Activated T-helper 9 cell treated with anti-CD3 and anti-CD28 coated beads, Interleukin-2, amount 50 U/mL, for 16 hours (primary cell): Measurements from ENCODE around the gene CLDN9.

Experiments
- DNase-seq: peaks from one replicate; pipeline ENCODE4 v3.0.0-alpha.2; 2020; ENCODE audit warnings: low read depth

Gene CLDN9

GRCh38 chr16:3019594-3020246 is 7.0 kb downstream of the CLDN9 start:
- DNase-seq = no peak

DNA sequence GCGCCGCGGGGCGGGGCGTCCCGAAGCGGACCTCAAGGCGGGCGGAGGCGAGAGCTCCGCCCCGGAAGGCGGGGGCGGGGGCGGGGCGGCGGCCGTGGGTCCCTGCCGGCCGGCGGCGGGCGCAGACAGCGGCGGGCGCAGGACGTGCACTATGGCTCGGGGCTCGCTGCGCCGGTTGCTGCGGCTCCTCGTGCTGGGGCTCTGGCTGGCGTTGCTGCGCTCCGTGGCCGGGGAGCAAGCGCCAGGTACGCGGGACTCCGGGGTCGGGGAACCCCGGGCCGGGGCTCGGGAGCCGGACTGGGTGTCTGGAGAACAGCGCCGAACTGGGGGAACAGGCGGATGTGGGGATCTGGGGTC is 7.5 kb downstream of the CLDN9 start, which contains the start of gene TNFRSF12A:
TNFRSF12A (plus strand) TSS at position 122 of the 357 bp plus-strand sequence; CDS start at position 152, 30 bp downstream.
- DNase-seq = peak; percentile 59

DNA sequence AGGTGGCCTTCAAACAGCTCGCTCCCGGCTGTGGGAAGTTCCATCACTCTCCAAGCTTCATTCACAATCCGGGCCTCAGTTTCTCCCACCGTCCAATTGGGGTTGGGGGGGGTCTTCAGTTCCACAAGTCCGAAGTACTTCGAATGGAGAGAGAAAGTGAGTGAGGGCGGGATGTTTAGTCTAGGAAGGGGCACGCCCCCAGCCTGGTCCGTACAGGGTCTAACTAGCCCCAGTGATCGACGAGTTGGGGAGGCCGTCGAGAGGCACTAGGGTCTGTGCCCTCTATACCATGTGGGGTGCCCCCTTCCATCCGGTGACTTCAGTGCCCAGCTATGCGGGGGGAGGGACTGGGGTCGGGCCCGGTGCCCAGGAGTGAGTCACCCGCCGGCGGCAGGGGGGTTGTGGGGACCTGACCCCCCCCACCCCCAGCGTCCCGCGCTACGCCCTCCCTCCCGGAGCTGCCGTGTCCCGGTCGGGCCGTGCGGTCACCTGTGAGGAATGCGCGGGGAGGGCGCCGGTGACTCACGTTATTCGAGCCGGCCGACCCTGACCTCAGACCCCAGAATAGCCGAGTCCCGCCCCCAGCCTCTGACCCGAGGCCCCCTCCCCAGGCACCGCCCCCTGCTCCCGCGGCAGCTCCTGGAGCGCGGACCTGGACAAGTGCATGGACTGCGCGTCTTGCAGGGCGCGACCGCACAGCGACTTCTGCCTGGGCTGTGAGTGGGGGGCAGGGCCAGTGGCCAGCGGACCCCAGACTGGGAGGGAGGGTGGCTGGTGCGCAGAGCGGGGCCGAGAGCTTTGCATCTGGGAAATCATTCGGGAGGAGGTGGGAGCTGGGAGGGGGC is 8.1 kb downstream of the CLDN9 start:
- peak; percentile 63 for DNase-seq

- peak; percentile 76 for DNase-seq
Observed at GRCh38 chr16:3021449-3022207, 8.9 kb downstream of the CLDN9 start.

DNA sequence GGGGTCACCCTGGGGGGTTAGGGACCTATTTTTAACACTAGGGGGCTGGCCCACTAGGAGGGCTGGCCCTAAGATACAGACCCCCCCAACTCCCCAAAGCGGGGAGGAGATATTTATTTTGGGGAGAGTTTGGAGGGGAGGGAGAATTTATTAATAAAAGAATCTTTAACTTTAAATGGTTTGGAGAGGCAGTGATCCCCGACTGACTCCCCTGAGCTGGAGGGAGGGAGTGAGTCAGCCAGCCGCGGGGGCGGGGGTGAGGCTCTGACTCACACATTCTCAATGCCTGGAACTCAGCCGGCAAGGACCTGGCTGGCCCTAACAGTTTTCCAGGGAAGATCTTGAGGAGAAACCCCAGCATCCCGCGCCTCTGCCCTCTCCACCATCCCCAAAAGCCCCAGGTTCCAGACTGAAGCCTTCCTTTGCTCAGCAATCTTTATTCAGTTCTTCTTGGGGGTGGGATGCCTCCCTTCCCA is 9.5 kb downstream of the CLDN9 start:
- DNase-seq = peak; percentile 89

GRCh38 chr16:3022684-3023414 is 10.1 kb downstream of the CLDN9 start:
- DNase-seq = no peak

DNA sequence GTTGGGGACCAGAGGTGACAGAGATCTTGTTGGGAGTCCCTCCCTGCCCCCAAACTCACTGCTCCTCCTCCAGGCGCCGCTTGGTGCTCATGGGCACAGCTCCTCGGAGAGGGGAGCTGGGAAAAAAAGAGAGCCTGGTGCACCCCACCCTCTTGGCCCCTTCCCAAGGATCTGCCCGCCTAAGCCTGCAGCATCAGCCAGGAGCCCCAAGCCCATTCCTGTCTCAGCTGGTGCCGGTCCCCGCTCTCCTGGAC is 10.6 kb downstream of the CLDN9 start:
- no peak for DNase-seq

DNA sequence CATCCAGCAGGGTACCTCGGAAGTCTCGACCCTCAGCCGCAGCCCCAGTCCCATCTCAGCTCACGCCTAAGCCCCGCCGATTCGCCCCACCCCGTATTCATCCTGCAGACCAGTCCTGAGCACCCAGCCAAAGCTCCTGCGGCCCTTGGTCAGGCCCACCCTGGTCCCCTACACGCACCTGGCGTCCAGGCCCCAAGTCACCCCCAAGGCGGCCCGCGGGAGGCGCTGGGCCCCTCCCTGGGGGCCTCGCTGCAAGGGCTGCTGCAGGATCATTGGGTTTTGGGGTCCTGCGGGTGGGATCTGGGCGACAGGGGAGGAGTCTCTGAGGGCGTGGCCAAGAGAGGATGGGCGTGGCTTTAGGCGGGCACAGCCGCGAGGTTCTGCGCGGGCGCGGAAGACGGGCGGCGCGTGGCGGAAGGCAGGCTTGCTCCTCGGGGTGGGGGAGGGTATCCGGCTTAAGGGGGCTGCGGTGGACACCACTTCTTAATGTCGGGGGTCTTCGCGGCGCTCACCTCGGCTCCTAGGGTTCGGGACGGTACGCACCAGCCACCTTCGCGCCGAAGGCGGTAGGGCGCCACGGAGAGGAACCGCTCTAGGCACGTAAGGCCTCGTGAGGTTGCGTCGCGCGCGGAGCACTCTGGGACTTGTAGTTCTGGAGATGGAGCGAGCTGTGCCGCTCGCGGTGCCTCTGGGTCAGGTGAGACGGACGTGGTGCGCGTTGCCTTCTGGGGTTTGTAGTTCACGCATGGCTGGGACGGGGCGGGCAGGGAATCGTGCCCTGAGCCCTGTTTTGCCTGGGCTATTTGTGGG is 11.2 kb downstream of the CLDN9 start, which contains the start of the genes HCFC1R1 and THOC6:
HCFC1R1 (minus strand) TSS at position 274 of the 810 bp plus-strand sequence; CDS start at position 273, 1 bp downstream.
THOC6 (plus strand) TSS at position 367 of the 810 bp plus-strand sequence; CDS start at position 659, 292 bp downstream.
- peak; percentile 93 for DNase-seq

DNA sequence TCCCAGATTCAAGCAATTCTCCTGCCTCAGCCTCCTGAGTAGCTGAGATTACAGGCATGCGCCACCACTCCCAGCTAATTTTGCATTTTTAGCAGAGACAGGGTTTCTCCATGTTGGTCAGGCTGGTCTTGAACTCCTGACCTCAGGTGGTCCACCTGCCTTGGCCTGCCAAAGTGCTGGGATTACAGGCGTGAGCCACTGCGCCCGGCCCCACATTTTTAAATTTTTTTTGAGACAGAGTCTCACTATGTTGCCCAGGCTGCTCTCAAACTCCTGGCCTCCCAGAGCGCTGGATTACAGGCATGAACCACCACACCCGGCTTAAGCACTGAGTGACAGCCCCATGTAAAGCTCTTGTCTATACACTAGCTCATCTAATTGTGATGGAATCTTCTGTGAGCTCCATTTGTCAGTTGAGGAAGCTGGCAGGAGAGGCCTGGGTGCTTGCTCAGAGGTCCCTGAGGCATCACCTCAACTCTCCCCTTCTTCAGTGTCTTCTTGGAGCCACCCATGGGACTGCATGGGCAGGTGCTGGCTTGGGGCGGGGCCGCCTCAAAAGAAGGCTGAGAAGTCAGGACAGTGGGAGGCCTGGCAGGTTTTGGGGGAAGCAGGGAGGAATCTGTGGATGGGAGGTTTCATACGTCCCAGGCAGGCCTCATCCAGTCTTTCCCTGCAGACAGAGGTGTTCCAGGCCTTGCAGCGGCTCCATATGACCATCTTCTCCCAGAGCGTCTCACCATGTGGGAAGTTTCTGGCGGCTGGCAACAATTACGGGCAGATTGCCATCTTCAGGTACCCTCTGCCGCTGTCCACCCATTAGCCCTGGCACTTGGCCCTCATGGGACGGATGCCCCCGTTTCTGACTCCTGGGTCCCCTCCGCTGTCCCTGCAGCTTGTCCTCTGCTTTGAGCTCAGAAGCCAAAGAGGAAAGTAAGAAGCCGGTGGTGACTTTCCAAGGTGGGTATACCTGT is 12.6 kb downstream of the CLDN9 start:
- no peak for DNase-seq

GRCh38 chr16:3026003-3026378 is 13.3 kb downstream of the CLDN9 start:
- DNase-seq = no peak

DNA sequence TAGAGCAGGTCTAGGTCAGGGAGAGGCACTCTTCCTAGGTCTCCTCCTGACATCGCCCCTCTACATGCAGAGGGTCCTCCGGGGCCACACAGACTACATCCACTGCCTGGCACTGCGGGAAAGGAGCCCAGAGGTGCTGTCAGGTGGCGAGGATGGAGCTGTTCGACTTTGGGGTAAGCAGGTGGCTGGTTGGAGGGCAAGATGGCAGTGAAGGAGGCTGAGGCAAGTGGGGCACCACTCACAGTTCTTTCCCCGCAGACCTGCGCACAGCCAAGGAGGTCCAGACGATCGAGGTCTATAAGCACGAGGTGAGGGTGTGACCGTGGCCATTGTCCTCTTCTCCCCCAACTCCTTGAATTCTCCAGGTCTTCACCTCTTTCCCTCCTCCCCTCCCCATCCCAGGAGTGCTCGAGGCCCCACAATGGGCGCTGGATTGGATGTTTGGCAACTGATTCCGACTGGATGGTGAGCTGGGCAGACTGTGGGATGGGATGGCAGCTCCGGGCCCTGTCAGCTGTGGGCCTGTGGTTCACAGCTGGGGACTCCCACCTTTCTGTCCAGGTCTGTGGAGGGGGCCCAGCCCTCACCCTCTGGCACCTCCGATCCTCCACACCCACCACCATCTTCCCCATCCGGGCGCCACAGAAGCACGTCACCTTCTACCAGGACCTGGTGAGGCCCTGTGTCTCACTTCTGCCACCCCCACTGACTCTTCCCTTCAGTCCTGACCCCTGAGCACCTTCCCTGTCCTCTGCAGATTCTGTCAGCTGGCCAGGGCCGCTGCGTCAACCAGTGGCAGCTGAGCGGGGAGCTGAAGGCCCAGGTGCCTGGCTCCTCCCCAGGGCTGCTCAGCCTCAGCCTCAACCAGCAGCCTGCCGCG is 14.1 kb downstream of the CLDN9 start:
- DNase-seq = no peak

DNA sequence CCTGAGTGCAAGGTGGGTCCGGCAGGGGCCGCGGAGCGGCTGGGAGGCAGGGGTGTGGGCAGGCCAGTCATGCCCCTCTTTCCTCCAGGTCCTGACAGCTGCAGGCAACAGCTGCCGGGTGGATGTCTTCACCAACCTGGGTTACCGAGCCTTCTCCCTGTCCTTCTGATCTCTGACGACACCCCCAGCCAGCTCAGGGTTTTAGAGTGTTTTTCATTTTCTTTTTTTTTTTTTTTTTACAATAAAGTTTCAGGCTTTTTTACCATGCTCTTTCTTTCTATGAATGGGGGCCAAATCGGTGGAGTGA is 14.7 kb downstream of the CLDN9 start:
- no peak for DNase-seq

GRCh38 chr16:3027983-3028715 is 15.4 kb downstream of the CLDN9 start:
- DNase-seq = peak; percentile 84

DNA sequence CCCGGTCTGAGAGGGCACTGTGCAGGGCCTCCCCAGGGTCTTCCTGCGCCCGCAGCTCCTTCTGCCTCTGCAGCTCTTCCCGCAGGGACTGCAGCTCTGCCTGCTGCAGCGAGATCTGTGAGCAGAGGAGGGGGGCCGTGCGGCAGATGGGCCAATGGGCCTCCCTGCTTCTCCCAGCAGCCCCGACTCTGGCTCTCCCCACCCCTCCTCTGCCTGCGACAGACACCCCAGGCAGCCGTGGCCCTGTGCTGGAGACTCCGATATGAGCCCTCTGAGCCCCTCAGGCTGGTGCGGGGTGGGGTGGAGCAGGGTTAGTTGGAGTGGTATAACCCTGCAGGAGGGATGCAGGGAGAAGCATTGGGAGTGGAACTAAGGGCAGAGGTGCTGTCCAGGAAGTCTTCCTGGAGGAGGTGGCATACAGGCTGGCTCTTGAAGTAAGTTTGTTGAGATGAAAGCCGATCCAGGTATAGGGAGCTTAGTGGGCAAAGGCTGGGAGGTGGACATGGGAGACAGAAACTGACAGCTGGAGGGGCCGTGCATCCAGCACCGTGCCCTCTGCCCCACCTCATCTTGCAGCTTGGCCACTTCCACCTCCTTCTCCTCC is 16.1 kb downstream of the CLDN9 start:
- DNase-seq = no peak

DNA sequence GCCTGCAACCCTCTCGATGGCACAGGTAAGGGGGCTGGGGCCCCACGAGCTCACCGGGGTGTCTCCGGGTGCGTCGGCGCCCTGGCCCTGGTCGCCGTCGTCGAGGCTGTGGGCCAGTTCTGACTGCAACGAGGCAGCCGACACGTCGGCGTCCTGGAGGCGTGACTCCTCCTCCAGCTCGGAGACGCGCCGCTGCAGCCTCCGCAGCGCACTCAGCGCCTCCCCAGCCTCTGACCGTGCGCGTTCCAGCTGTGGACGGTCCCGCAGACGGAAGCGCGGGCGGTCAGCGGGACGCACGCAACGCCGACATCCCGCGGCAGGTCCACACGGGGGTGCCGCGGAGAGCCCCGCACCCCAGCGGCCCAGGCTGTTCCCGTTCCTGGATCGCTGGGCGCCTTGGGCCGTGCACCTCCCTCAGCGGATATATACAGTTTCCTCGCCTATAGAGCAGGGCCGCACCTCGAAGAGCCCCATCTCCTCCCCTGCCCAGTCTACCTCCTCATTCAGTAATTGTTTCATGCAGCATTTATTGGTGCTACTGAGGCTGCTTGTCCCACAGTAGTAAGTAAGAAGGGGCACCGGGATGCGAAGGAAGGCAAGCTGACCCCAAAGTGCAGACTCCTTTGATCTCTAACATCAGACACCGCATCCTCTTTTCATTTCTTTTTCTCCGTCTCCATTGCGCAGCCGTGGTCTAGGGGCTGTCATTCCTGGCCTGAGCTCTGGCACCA is 16.9 kb downstream of the CLDN9 start:
- DNase-seq = peak; percentile 25

- DNase-seq = no peak
Observed at GRCh38 chr16:3030222-3031212, 17.8 kb downstream of the CLDN9 start.
